GM12874 (cell line): ENCODE measurements around the gene ZNF519.

ENCODE experiments used
- CTCF ChIP-seq: IDR thresholded peaks from 2 replicates; pipeline ENCODE4 v1.5.1; 2011; ENCODE audit warnings: low read depth, mild to moderate bottlenecking, control low read depth, low read length, moderate library complexity; ENCODE audit not compliant: insufficient read depth

Gene ZNF519

GRCh38 chr18:14074187-14074586 lies 58.0 kb downstream of the ZNF519 start:
- TF ChIP-seq CTCF: peak; percentile 54; the same call in 1 of the 2 replicates

- TF ChIP-seq CTCF: no peak
Measured at GRCh38 chr18:14053661-14054060, 78.6 kb downstream of the ZNF519 start.
